Fibroblast of lung (primary cell): ENCODE results near the gene TARS3. TPM values are rescaled to one million over a fixed set of nuclear protein-coding genes. Genes with fewer than 3 reads are reported as not detected.

Experiments used
- DNase-seq, 2 donors: peaks; one replicate each; pipeline versions ENCODE4 v3.0.0 to v3.0.0-alpha.2; 2010; ENCODE audit warnings: low read depth in 2 of 2
- H2AFZ ChIP-seq: 2 replicates; pipeline ENCODE4 v1.5.1; 2012; ENCODE audit warnings: low read length, control low read depth, inconsistent platforms
- H3K27ac ChIP-seq: 2 replicates; pipeline ENCODE4 v1.5.1; 2011; ENCODE audit warnings: low read length, control low read depth; ENCODE audit not compliant: insufficient read depth
- H3K27me3 ChIP-seq: 2 replicates; pipeline ENCODE4 v1.5.1; 2011; ENCODE audit warnings: mild to moderate bottlenecking, low read length; ENCODE audit not compliant: control insufficient read depth, insufficient read depth
- H3K36me3 ChIP-seq: 2 replicates; pipeline ENCODE4 v1.5.1; 2011; ENCODE audit warnings: low read length; ENCODE audit not compliant: control insufficient read depth, insufficient read depth
- H3K4me1 ChIP-seq: 2 replicates; pipeline ENCODE4 v1.5.1; 2011; ENCODE audit warnings: low read length; ENCODE audit not compliant: control insufficient read depth, insufficient read depth; ENCODE audit errors: extremely low read depth
- H3K4me2 ChIP-seq: 2 replicates; pipeline ENCODE4 v1.5.1; 2011; ENCODE audit warnings: low read length, control low read depth; ENCODE audit not compliant: insufficient read depth; ENCODE audit errors: extremely low read depth
- H3K4me3 ChIP-seq, 4 experiments: fragments of 200-600 bp in 1 of 4; sonication (generic) in 1 of 4; replicated peaks in 1 of 4; 2 replicates each; pipeline ENCODE4 v1.5.1; 2011 to 2016; ENCODE audit warnings: low read length in 4 of 4, low read depth in 3 of 4, mild to moderate bottlenecking in 3 of 4, control low read depth in 2 of 4, inconsistent platforms in 1 of 4, mixed read lengths in 1 of 4; ENCODE audit not compliant: insufficient read depth in 1 of 4; ENCODE audit errors: control extremely low read depth in 1 of 4
- H3K79me2 ChIP-seq: 2 replicates; pipeline ENCODE4 v1.5.1; 2012; ENCODE audit warnings: mild to moderate bottlenecking, low read length, inconsistent platforms; ENCODE audit not compliant: control insufficient read depth, insufficient read depth
- H3K9ac ChIP-seq: 2 replicates; pipeline ENCODE4 v1.5.1; 2011; ENCODE audit warnings: mild to moderate bottlenecking, low read length, control low read depth; ENCODE audit not compliant: insufficient read depth
- H3K9me3 ChIP-seq: 2 replicates; pipeline ENCODE4 v1.5.1; 2012; ENCODE audit warnings: low read depth, low read length; ENCODE audit not compliant: control insufficient read depth, insufficient read depth
- H4K20me1 ChIP-seq: 2 replicates; pipeline ENCODE4 v1.5.1; 2011; ENCODE audit warnings: low read length; ENCODE audit not compliant: control insufficient read depth, insufficient read depth; ENCODE audit errors: extremely low read depth
- EZH2 ChIP-seq: IDR thresholded peaks from 2 replicates; pipeline ENCODE4 v1.5.1; 2012; ENCODE audit warnings: low read length, control low read depth, mild to moderate bottlenecking; ENCODE audit errors: missing control alignments
- polyA plus RNA-seq, 2 donors: library from polyadenylated mRNA; depleted of rRNA in 1 of 2; stranded (reverse) in 1 of 2; unstranded in 1 of 2; fragments of >200 nt; gene quantifications; 2 replicates each; pipeline ENCODE4 v1.2.1, GENCODE V29; 2011 to 2012; ENCODE audit warnings: missing spikeins in 1 of 2
- total RNA-seq: library from RNA; depleted of rRNA; stranded (reverse); fragments of >200 nt; gene quantifications from 2 replicates; pipeline ENCODE4 v1.2.1, GENCODE V29; 2014
- TF ChIP-seq, protein P1 (sequence below), 2 donors: IDR thresholded peaks in 1 of 2; conservative IDR thresholded peaks in 1 of 2; 1 replicate in 1 of 2; 2 replicates in 1 of 2; pipeline ENCODE4 v1.5.1; 2011 to 2012; ENCODE audit warnings: low read length in 2 of 2, control low read depth in 1 of 2, inconsistent platforms in 1 of 2, low read depth in 1 of 2, mild to moderate bottlenecking in 1 of 2

TARS3 gene
- total and polyA plus RNA-seq, 2 donors (not counting 1 experiment from before 2014, with no cell fraction given) = 4.3 to 23.3 TPM

DNA sequence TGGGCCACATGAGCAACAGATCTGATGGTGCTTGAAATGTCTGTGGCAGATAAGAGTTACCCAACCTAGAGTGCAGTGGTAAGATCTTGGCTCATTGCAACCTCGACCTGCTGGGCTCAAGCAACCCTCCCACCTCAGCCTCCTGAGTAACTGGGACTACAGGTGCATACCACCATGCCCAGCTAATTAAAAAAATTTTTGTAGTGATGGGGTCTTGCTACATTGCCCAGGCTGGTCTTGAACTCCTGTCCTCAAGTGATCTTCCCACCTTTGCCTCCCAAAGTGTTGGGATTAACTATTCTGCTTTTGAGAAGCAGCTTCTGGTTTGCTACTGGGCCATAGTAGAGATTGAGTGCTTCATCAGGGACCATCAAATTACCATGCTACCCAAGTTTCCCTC lies 2.9 kb upstream of the TARS3 start:
- H3K4me3 ChIP-seq = no peak overlapping the region
- DNase-seq = no peak
- H2AFZ ChIP-seq = no peak overlapping the region
- H3K9ac ChIP-seq = no peak overlapping the region
- H3K4me1 ChIP-seq = no peaks in the 10 kb centered on the region
- TF ChIP-seq, protein P1, sequence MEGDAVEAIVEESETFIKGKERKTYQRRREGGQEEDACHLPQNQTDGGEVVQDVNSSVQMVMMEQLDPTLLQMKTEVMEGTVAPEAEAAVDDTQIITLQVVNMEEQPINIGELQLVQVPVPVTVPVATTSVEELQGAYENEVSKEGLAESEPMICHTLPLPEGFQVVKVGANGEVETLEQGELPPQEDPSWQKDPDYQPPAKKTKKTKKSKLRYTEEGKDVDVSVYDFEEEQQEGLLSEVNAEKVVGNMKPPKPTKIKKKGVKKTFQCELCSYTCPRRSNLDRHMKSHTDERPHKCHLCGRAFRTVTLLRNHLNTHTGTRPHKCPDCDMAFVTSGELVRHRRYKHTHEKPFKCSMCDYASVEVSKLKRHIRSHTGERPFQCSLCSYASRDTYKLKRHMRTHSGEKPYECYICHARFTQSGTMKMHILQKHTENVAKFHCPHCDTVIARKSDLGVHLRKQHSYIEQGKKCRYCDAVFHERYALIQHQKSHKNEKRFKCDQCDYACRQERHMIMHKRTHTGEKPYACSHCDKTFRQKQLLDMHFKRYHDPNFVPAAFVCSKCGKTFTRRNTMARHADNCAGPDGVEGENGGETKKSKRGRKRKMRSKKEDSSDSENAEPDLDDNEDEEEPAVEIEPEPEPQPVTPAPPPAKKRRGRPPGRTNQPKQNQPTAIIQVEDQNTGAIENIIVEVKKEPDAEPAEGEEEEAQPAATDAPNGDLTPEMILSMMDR (conservative IDR thresholded peaks at IDR 0.05 in 1 of 2, IDR thresholded peaks at IDR 0.05 in 1 of 2; ENCODE audit: low read depth in 1 of 2, low read length in 2 of 2) = no peak
- TF ChIP-seq EZH2 = no peak
- no peak overlapping the region for H3K27ac ChIP-seq
- H4K20me1 ChIP-seq = no peaks in the 10 kb centered on the region
- H3K27me3 ChIP-seq = no peaks in the 10 kb centered on the region
- no peaks in the 10 kb centered on the region for H3K9me3 ChIP-seq
- H3K36me3 ChIP-seq = no peaks in the 10 kb centered on the region
- H3K4me2 ChIP-seq = no peak overlapping the region
- no peaks in the 10 kb centered on the region for H3K79me2 ChIP-seq

DNA sequence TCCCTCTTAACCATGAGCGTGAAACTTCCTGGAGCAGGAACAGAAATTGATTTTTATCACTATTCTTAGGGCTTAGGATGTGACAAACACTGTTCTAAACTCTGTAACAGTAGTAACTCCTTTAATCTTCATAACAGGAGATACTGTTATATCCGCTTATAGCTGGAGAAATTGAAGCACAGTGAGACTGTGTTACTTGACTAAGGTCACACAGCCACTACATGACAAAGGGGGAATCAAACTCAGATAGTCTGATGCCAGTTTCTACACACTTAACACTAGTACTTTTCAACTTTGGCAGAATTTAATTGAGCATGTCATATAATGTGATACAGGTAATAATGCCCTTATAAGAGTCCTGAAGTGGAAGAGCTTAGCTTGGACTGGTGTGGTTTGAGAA lies 800 bp upstream of the TARS3 start:
- Histone ChIP-seq H2AFZ (no peak overlapping the region), H3K36me3 (no peaks in the 10 kb centered on the region), H3K4me2 (no peak overlapping the region), H3K27me3 (no peaks in the 10 kb centered on the region), H4K20me1 (no peaks in the 10 kb centered on the region), H3K4me1 (no peaks in the 10 kb centered on the region), H3K4me3 (no peak overlapping the region), H3K9ac (no peak overlapping the region), H3K79me2 (no peaks in the 10 kb centered on the region), H3K9me3 (no peaks in the 10 kb centered on the region), H3K27ac (no peak overlapping the region)
- no peak for DNase-seq
- TF ChIP-seq EZH2 = no peak
- TF ChIP-seq, protein P1 (conservative IDR thresholded peaks at IDR 0.05 in 1 of 2, IDR thresholded peaks at IDR 0.05 in 1 of 2; ENCODE audit: low read depth in 1 of 2, low read length in 2 of 2) = no peak

DNA sequence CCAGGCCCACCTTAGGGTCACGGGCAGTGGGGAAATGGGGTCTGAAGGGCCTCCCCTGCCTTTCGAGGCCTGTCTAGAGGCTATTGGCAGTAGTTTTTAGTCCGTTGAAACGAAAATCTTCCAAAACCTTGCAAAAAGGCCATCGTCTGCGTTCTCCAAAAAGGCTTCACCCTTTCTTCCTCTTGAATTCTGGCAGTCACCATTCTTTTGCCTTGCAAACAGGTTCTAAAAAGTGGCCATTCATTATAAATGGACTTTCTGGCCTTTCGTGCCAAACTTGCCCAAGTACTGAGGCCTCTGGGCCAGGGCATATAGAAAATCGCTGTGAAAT lies 367 bp upstream of the TARS3 start:
- Histone ChIP-seq H3K36me3 (no peaks in the 10 kb centered on the region), H3K4me3 (peak overlapping the region in 2 of 4 experiments; percentile 3 to 23), H3K4me2 (no peak overlapping the region), H3K27ac (no peak overlapping the region), H2AFZ (peak overlapping the region; percentile 9), H4K20me1 (no peaks in the 10 kb centered on the region), H3K4me1 (no peaks in the 10 kb centered on the region), H3K27me3 (no peaks in the 10 kb centered on the region), H3K9me3 (no peaks in the 10 kb centered on the region), H3K79me2 (no peaks in the 10 kb centered on the region), H3K9ac (no peak overlapping the region)
- no peak for DNase-seq
- TF ChIP-seq EZH2 = no peak
- TF ChIP-seq, protein P1 (conservative IDR thresholded peaks at IDR 0.05 in 1 of 2, IDR thresholded peaks at IDR 0.05 in 1 of 2; ENCODE audit: low read depth in 1 of 2, low read length in 2 of 2) = no peak
